Measurements from ENCODE around the gene ATP6V1F.
A peak's percentile ranks its signal among the peaks of the same experiment; 100 is the strongest.

The ATP6V1F gene

GRCh38 chr7:128899392-128899791 is 36.7 kb downstream of the ATP6V1F start:
- no peaks in the 10 kb centered on the region for H3K36me3 ChIP-seq (ENCODE audit: control insufficient read depth, insufficient read depth, low read length)
- H3K4me3 ChIP-seq (ENCODE audit: low read length), result no peak overlapping the region
- H3K27me3 ChIP-seq (ENCODE audit: control insufficient read depth, insufficient read depth, low read length), result peaks cover 3% of the 10 kb centered on the region
- H3K27ac ChIP-seq (ENCODE audit: low read depth, low read length), result no peak overlapping the region
- H3K9ac ChIP-seq (ENCODE audit: low read length), result no peak overlapping the region
- H3K4me1 ChIP-seq (ENCODE audit: control insufficient read depth, insufficient read depth, low read length), result no peaks in the 10 kb centered on the region

GRCh38 chr7:128900237-128900636 is 37.6 kb downstream of the ATP6V1F start:
- peaks cover 3% of the 10 kb centered on the region for H3K27me3 ChIP-seq (ENCODE audit: control insufficient read depth, insufficient read depth, low read length)
- no peaks in the 10 kb centered on the region for H3K4me1 ChIP-seq (ENCODE audit: control insufficient read depth, insufficient read depth, low read length)
- H3K9ac ChIP-seq (ENCODE audit: low read length), result no peak overlapping the region
- H3K27ac ChIP-seq (ENCODE audit: low read depth, low read length), result no peak overlapping the region
- no peak overlapping the region for H3K4me3 ChIP-seq (ENCODE audit: low read length)
- H3K36me3 ChIP-seq (ENCODE audit: control insufficient read depth, insufficient read depth, low read length), result no peaks in the 10 kb centered on the region

- Histone ChIP-seq H3K9ac (ENCODE audit: low read length) (no peak overlapping the region), H3K4me1 (ENCODE audit: control insufficient read depth, insufficient read depth, low read length) (no peaks in the 10 kb centered on the region), H3K4me3 (ENCODE audit: low read length) (no peak overlapping the region), H3K27ac (ENCODE audit: low read depth, low read length) (no peak overlapping the region), H3K36me3 (ENCODE audit: control insufficient read depth, insufficient read depth, low read length) (no peaks in the 10 kb centered on the region), H3K27me3 (ENCODE audit: control insufficient read depth, insufficient read depth, low read length) (peaks cover 3% of the 10 kb centered on the region)
These were observed 40.3 kb downstream of the ATP6V1F start for GRCh38 chr7:128902761-128903585.

- Histone ChIP-seq H3K27ac (ENCODE audit: low read depth, low read length) (no peak overlapping the region), H3K4me1 (ENCODE audit: control insufficient read depth, insufficient read depth, low read length) (no peaks in the 10 kb centered on the region), H3K4me3 (ENCODE audit: low read length) (no peak overlapping the region), H3K9ac (ENCODE audit: low read length) (no peak overlapping the region), H3K36me3 (ENCODE audit: control insufficient read depth, insufficient read depth, low read length) (no peaks in the 10 kb centered on the region), H3K27me3 (ENCODE audit: control insufficient read depth, insufficient read depth, low read length) (peaks cover 7% of the 10 kb centered on the region)
These were observed 41.1 kb downstream of the ATP6V1F start for GRCh38 chr7:128903621-128904361.

- H3K4me3 ChIP-seq (ENCODE audit: low read length), result no peak overlapping the region
These were observed 41.9 kb downstream of the ATP6V1F start for GRCh38 chr7:128904381-128905197.

GRCh38 chr7:128906001-128906765 is 43.5 kb downstream of the ATP6V1F start:
- H3K9ac ChIP-seq (ENCODE audit: low read length), result no peak overlapping the region
- H3K4me3 ChIP-seq (ENCODE audit: low read length), result no peak overlapping the region
- H3K27me3 ChIP-seq (ENCODE audit: control insufficient read depth, insufficient read depth, low read length), result peaks cover 12% of the 10 kb centered on the region
- no peaks in the 10 kb centered on the region for H3K36me3 ChIP-seq (ENCODE audit: control insufficient read depth, insufficient read depth, low read length)
- H3K27ac ChIP-seq (ENCODE audit: low read depth, low read length), result no peak overlapping the region
- H3K4me1 ChIP-seq (ENCODE audit: control insufficient read depth, insufficient read depth, low read length), result peaks cover 4% of the 10 kb centered on the region

More at GRCh38 chr7:128904381-128905197, 41.9 kb downstream of the ATP6V1F start:
- Histone ChIP-seq H3K36me3 (ENCODE audit: control insufficient read depth, insufficient read depth, low read length) (no peaks in the 10 kb centered on the region), H3K27ac (ENCODE audit: low read depth, low read length) (no peak overlapping the region), H3K4me1 (ENCODE audit: control insufficient read depth, insufficient read depth, low read length) (peaks cover 4% of the 10 kb centered on the region), H3K9ac (ENCODE audit: low read length) (no peak overlapping the region), H3K27me3 (ENCODE audit: control insufficient read depth, insufficient read depth, low read length) (peaks cover 12% of the 10 kb centered on the region)

- Histone ChIP-seq H3K4me1 (ENCODE audit: control insufficient read depth, insufficient read depth, low read length) (peaks cover 4% of the 10 kb centered on the region), H3K9ac (ENCODE audit: low read length) (no peak overlapping the region), H3K27me3 (ENCODE audit: control insufficient read depth, insufficient read depth, low read length) (peaks cover 10% of the 10 kb centered on the region), H3K4me3 (ENCODE audit: low read length) (no peak overlapping the region), H3K36me3 (ENCODE audit: control insufficient read depth, insufficient read depth, low read length) (no peaks in the 10 kb centered on the region), H3K27ac (ENCODE audit: low read depth, low read length) (no peak overlapping the region)
These were observed 44.3 kb downstream of the ATP6V1F start for GRCh38 chr7:128906766-128907559.

GRCh38 chr7:128908750-128909624 is 46.3 kb downstream of the ATP6V1F start:
- Histone ChIP-seq H3K4me1 (ENCODE audit: control insufficient read depth, insufficient read depth, low read length) (peaks cover 4% of the 10 kb centered on the region), H3K27ac (ENCODE audit: low read depth, low read length) (no peak overlapping the region), H3K4me3 (ENCODE audit: low read length) (no peak overlapping the region)

GRCh38 chr7:128909625-128910568 is 47.2 kb downstream of the ATP6V1F start:
- H3K27me3 ChIP-seq (ENCODE audit: control insufficient read depth, insufficient read depth, low read length), result peaks cover 17% of the 10 kb centered on the region
- H3K9ac ChIP-seq (ENCODE audit: low read length), result no peak overlapping the region
- H3K27ac ChIP-seq (ENCODE audit: low read depth, low read length), result no peak overlapping the region
- H3K4me3 ChIP-seq (ENCODE audit: low read length), result peak overlapping the region; percentile 23
- peaks cover 4% of the 10 kb centered on the region for H3K4me1 ChIP-seq (ENCODE audit: control insufficient read depth, insufficient read depth, low read length)
- H3K36me3 ChIP-seq (ENCODE audit: control insufficient read depth, insufficient read depth, low read length), result no peaks in the 10 kb centered on the region

More at GRCh38 chr7:128908750-128909624, 46.3 kb downstream of the ATP6V1F start:
- no peaks in the 10 kb centered on the region for H3K36me3 ChIP-seq (ENCODE audit: control insufficient read depth, insufficient read depth, low read length)
- H3K27me3 ChIP-seq (ENCODE audit: control insufficient read depth, insufficient read depth, low read length), result peaks cover 13% of the 10 kb centered on the region
- H3K9ac ChIP-seq (ENCODE audit: low read length), result no peak overlapping the region

- H3K4me3 ChIP-seq (ENCODE audit: low read length), result peak within 1 kb of the TSS; percentile 23
- H3K4me1 ChIP-seq (ENCODE audit: control insufficient read depth, insufficient read depth, low read length), result peaks cover 4% of the 10 kb centered on the region
- no peak within 1 kb of the TSS for H3K27ac ChIP-seq (ENCODE audit: low read depth, low read length)
- H3K27me3 ChIP-seq (ENCODE audit: control insufficient read depth, insufficient read depth, low read length), result peaks cover 20% of the 10 kb centered on the region
- H3K9ac ChIP-seq (ENCODE audit: low read length), result no peak within 1 kb of the TSS
- H3K36me3 ChIP-seq (ENCODE audit: control insufficient read depth, insufficient read depth, low read length), result no peaks in the 10 kb centered on the region
These were observed 47.9 kb downstream of the ATP6V1F start, which contains the start of gene KCP for GRCh38 chr7:128910569-128910945. Gene KCP (minus strand): TSS chr7:128910709. CDS start chr7:128910676, 33 bp downstream.
